Stimulated activated CD8-positive, alpha-beta memory T cell treated with anti-CD3 and anti-CD28 coated beads, Interleukin-15, amount 100 ng/mL, for 1 hour (primary cell): ENCODE data around the gene HOXD8.

Source experiments
- DNase-seq: peaks from one replicate; pipeline ENCODE4 v3.0.0-alpha.2; 2020; ENCODE audit warnings: low read depth

The HOXD8 gene

DNA sequence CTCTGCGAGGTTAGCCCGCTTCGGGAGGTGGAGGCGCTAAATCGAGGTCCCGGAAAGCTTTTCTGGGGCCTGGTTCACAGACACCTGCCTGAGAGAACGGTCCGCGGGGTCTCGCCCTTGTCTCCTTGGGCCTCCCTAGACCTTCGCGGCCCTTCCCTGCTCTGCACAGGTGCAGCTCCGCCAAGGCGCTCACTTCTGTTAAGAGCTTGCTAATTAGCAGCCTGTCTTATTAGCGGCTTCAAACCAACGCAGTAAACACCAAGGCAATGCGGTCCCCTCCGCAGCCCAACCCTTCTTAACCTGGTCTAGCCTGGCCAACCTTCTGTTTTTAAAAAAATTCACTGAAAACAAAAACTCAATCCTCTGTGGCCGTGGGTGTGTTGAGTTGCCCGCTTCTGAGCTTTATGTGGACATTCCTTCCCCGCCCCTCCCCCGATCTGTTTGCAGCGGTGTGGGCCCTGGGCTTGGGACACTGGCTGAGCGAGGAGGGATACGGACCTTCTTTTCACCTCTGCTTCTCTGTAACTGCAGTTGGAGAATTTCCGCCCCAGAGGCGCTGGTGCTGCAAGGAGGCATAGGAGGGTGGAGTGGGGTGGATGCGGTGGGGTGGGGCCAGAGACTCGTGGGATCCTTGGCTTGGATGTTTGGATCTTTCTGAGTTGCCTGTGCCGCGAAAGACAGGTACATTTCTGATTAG lies 18.4 kb downstream of the HOXD8 start:
- DNase-seq, result no peak

GRCh38 chr2:176148751-176149421 lies 19.4 kb downstream of the HOXD8 start:
- no peak for DNase-seq

GRCh38 chr2:176149481-176149938 lies 20.0 kb downstream of the HOXD8 start:
- DNase-seq, result no peak

GRCh38 chr2:176149939-176150583 lies 20.6 kb downstream of the HOXD8 start:
- DNase-seq, result no peak

- no peak for DNase-seq
Measured at GRCh38 chr2:176150584-176151441, 21.3 kb downstream of the HOXD8 start.

DNA sequence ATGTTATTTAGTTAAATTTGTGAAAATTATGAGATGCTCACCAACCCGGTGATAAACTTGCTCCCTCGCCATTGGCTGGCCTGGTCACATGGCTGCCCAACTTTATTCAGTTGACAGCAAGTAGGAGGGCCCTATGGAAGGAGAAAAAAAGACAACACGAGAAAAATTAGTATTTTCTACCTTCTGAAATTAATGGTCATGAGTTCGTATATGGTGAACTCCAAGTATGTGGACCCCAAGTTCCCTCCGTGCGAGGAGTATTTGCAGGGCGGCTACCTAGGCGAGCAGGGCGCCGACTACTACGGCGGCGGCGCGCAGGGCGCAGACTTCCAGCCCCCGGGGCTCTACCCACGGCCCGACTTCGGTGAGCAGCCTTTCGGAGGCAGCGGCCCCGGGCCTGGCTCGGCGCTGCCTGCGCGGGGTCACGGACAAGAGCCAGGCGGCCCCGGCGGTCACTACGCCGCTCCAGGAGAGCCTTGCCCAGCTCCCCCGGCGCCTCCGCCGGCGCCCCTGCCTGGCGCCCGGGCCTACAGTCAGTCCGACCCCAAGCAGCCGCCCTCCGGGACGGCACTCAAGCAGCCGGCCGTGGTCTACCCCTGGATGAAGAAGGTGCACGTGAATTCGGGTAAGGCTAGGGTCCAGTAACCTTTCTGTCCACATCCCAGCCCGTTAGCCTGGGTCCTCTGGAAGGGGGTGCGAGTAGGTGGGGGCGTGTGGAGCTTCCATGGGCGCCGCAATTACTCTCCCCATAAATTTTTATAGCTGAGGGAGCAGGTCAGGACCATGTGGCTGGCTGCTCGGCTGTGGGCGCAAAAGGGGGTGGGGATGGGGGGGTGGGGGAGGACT lies 22.2 kb downstream of the HOXD8 start, which contains the start of gene HOXD4:
TSS of gene HOXD4 (plus strand) at position 109 of the 846 bp plus-strand sequence. CDS start at position 193, 84 bp downstream.
- DNase-seq, result no peak

- no peak for DNase-seq
Measured at GRCh38 chr2:176152350-176153181, 23.1 kb downstream of the HOXD8 start.

DNA sequence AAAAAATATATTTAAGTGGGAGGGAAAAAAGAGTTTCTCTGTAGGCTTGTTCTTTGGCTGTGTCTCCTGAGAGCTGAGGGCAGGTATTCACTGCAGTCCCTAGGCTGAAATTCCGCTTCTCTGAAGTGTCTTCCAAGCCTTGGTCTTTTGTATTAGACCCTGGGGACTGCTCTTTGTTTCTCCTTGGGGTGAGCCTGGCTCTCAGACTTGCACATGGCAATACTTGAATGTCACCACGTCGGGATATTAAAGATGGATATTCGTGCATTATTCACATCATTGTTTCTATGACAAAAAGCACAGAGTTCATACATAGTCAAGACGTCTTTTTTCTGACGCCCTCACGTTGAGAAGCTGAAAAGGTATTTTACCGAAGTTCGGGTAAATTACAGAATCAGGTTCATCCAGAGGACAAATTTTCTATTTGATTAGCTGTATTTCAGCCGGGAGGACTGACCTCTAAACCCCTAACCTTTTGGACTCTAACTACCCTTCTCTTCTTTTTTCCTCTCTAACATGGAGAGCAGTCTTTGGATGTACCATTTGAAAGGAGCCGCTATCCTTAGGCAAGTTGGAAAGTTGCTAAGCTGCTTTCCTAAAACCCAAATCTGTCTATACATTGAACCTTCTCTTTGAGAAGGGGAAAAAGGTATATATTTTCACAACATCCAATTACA lies 25.2 kb downstream of the HOXD8 start:
- DNase-seq, result no peak

DNA sequence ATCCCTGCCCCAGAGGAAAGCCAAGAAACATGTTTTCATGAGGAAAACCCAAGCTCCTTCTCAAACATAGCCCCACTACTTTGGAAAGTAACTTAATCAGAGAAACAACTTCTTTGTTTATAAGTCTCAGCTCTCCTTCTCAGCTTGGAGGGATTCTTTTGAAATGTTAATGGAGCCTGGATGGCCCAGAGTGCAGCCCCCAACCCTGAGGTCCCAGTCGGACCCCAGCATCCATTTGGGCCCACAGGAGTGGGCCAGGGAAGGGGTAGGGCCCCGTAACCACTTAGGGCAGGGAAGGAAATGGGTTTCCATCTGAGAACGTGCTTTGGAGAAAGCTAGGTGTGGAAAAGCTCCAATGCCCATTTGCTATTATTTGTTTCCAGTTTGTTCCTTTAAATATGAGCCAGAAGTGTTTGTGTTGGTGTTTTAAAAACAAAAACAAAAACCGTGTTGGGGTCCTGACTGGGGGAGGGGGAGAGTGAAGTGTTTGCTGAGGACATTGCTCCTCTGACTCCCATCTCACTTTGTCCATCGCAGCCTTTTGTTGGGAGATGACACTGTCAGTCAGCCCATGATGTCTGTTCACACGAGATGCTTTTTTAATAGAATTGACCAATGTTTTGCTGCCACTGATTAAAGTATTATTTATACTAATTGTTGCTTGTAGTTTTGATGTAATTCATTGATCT lies 26.0 kb downstream of the HOXD8 start:
- DNase-seq, result no peak

- no peak for DNase-seq
Measured at GRCh38 chr2:176156301-176156806, 26.8 kb downstream of the HOXD8 start.

DNA sequence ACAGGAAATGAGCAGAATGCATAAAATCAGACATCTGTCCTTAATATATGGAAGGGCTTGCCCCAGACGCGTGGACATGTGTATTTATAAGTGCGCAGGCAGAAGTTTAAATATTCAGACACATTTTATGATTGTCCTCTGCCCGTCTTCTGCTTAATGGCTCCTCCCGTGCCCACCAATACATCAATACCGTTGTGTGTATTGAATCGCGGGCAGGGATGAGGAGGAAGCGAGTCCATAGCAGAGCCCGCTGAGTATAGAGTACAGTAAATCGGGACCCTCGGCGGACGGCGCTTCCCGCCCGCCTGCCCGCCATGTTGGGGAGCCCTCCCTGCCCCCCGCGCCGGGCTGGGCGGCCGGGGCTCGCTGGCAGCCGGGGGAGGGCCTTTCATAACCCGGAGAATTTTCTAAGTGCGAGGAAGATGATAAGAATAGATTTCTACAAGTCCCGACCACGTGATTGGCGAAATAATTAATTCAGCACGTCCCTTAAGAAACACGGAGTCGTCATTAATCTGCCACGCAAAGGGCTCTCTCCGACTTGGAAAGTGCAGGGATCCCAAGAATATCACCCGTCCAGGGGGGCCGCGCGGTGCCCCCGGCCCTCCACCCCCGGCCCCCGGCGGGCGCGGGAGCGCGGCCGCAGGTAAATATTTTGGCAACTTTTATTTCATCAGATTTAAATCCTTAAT lies 27.4 kb downstream of the HOXD8 start, which contains the start of gene HOXD3:
TSS of gene HOXD3 (plus strand) at position 501 of the 692 bp plus-strand sequence. CDS start 11,808 bp downstream, outside the sequence.
- DNase-seq, result no peak

- no peak for DNase-seq
Measured at GRCh38 chr2:176157499-176158185, 28.1 kb downstream of the HOXD8 start.

DNA sequence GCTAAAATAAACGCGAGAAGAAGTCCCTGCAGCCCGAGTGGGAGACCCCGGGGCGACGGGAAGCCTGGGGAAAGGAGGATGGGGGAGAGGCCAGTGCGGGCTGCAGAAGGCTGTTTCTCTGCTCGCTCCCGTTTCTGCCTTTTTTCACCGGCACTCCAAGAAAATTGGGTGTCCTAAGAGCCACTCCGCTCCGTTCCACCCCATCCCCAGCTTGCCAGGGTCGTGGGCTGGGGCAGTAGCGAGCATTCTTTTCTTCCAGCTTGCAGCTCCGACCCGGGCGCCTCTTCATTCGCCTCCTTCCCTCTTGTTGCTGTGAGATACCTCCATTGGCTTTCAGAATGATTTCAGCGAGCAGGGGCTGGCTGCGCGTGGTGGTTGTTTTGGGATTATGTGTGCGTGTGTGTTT lies 28.7 kb downstream of the HOXD8 start:
- no peak for DNase-seq

- DNase-seq, result no peak
Measured at GRCh38 chr2:176158855-176159662, 29.6 kb downstream of the HOXD8 start.

DNA sequence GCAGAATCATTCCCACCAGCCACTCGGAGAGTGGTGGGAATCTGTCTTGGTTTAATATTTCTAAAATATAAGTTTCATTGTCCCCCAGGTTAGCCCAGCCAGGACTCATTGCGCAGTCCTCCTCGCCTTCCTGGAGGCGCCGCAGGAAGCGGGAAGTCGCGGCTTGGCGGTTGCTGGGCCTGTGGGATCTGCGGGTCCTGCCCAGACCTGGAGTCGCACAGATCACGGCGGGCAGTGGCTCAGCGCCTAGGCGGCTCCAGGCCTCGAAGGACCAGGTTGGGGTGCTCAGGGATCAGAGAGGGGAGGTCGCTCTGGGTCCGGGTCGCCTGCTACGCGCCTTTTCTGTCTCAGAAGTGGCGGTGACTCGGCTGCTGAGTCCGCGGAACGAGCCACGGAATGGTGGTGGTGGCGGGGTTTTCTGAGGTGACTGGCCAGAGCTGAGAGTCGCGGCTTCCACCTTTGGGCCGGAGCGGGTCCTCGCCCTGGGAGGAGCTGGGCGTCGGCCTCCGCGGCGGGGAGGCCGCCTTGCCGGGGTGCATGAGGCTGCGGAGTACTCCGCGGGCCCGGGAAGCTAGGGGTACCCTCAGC lies 30.3 kb downstream of the HOXD8 start:
- no peak for DNase-seq
